SKM-1 treated with dmso at 0.1 percent for 144 hours (cell line): ENCODE data around the gene NAV2.

ENCODE experiments used
- DNase-seq: peaks from one replicate; lab custom pipeline; 2025; ENCODE audit not compliant: unreplicated experiment; lab: John Stamatoyannopoulos, UW

NAV2 gene

DNA sequence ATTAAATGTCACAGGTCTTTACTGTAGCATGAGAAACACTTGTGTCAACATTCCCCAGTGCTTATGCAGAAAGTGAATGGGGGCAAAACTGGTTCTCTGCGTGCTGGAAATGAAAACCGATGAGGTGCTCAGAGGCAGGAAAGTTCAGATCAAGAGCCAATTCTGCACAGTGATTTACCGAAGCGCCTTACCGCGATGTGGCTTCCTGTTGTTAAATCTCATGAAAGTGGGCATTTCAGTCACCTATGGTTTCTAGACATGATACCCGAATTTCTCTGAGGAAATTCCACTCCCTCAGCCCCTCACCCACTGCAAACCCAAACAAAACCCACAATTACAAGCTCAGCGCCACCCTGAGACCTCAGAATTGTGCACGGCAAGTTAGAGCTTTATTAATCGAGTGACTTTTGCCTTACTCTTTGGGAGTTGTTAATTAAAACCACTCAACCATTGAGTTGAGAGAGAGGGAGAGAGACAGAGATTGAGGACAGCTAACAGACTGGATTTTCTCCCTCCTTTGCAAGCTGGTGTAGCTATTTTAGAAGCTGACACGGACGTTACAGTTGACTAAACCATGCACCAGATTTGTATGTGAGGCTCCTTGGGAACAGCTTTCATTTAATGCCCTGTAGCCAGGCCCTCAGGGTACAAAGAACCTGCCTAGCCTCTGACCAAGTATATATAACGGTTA lies 251.2 kb downstream of the NAV2 start:
- DNase-seq, result no peak

DNA sequence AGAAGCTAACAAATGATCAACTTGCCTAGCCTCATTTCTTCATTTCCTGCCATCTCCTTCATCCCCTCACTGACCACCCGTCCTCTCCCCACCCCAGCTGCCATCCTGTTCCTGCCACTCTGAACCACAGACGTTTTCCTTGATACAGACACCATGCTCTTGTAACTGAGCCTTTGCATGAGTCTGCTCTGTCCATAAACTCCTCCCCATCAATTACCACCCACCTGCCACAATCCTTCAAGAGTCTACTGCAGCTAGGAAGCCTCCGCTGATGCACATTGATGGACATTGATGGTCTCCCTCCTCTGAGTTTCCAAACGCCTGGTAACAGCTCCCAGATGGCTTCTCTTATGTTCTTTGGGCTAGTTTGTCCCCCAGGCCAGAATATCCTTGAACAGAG lies 253.8 kb downstream of the NAV2 start:
- DNase-seq, result no peak

DNA sequence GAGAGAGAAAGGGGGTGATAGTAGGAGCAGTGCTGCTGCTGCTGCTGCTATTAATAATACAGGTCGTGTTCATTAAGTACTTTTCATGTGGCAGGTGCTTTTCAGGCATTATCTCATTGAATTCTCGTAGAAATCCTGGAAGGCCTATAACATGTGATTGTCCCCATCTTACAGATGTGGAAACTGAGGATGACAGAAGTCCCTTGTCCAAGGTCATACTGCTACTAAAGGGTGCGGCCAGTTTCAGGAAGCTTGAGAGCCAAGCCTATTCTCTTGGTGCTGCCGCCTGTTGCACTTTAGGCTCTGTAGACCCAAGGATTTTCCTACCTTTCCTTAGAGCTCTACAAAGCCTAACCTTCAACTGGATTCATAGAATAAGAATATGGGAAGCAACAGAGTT lies 254.3 kb downstream of the NAV2 start:
- DNase-seq, result no peak

GRCh38 chr11:19967787-19968186 lies 255.2 kb downstream of the NAV2 start:
- no peak for DNase-seq

DNA sequence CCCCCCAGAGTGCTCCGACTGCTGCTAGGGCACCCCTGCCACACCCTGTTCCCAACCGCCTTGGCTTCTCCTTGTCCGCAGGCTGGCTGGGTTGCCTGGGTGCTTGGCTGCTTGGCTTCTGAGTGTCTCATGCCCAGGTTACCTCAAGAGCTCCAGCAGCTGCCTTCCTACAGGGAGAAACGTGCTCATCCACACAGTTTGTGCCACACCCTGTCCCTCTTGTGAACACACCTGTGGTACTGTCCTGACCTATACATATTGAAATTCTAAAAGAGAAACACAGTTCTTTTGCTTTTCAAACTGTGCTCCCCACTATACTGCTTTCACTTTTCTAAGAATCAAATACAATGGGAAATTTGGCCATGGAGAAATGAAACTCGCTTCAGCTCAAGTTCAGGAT lies 256.2 kb downstream of the NAV2 start:
- no peak for DNase-seq

DNA sequence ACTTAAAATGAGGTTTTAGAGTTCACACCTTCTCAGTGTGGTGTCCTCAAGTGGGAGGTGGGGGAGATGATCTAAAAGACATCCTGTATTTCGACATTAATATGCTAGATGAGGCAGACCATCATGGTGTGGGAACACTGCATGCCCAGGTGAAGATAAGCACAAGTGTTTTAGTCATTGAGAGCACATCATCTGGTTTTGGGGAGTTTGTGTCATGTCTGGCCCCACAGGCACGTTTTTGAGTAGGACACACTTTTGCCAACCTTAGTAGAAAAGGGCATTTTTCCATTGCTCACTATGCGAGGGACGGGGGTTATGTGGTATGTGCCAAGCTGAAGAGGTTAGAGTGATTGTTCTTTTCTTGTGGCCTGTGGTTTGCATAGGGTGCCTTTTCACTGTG lies 258.3 kb downstream of the NAV2 start:
- DNase-seq, result no peak

- DNase-seq, result no peak
These were observed 259.5 kb downstream of the NAV2 start for GRCh38 chr11:19972091-19972490.

- DNase-seq, result no peak
These were observed 260.0 kb downstream of the NAV2 start for GRCh38 chr11:19972651-19973050.

DNA sequence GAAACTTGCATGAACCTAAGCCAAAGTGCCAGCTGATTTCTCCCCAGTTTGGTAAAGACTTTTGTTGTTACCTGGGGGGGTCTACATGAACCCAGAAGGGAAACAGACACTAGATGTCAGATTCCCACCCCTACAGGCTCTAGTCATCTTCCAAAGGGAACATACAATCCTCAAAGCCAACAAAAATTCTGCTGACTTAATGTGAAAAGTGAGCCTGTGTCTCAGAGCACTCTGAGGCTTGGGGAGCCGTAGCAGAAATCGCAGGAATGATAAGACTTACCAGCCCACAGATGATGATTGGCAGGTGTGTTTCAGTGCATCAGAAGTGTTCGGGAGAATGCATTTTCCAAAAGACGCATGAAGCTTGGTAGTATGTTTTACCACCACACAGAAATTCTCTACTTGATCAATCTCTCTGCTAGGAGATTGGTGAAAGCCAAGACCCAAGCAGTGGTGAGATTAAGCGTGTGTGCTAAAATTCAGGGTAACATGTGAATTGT lies 260.5 kb downstream of the NAV2 start:
- DNase-seq, result no peak

DNA sequence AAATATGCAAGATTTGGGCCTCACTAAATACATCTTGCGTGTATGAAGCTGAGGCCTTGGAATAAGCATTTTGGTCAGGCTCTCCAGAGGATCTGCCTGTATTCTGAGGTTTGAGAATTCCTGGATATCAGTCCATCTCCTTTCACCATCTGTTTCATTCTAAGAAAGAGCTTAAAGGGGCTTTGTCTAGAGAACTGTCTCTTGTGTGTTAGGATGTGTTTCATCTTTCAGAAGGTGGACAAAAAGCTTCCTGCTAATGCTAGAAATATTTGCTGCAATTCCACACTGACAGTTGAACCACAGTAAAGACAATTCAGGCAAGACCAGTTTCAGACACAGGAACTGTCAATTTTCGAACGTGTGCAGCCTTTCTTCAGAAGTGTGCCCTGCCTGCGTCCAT lies 262.2 kb downstream of the NAV2 start:
- no peak for DNase-seq

DNA sequence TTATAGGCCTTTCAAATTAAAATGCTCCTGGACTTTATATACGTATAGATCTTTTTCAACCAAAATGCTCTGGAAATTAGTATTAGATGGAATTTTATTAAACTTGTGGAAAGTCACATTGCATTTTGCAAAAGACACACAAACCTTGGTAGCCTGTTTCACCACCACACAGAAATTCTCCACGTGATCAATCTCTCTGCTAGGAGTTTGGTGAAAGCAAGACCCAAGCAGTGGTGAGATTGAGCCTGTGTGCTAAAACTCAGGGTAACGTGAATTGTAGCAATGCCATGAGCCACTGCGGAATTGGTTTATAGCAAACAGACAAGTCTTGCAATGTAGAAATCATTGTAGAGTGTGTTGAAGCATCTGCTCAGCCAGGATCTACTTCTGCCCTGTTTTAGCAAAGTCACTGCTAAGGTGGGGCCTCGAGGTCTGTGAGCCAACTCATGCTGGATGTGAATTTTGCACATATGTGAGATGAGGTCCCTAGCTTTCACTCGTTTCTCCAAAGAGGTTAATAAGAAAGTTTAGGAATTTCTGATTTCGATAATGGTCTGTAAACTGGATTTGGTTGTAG lies 262.9 kb downstream of the NAV2 start:
- DNase-seq, result no peak

GRCh38 chr11:19976281-19976941 lies 263.8 kb downstream of the NAV2 start:
- no peak for DNase-seq

GRCh38 chr11:19977941-19978340 lies 265.3 kb downstream of the NAV2 start:
- no peak for DNase-seq

- DNase-seq, result no peak
These were observed 266.3 kb downstream of the NAV2 start for GRCh38 chr11:19978668-19979518.

- DNase-seq, result no peak
These were observed 266.8 kb downstream of the NAV2 start for GRCh38 chr11:19979519-19979845.

DNA sequence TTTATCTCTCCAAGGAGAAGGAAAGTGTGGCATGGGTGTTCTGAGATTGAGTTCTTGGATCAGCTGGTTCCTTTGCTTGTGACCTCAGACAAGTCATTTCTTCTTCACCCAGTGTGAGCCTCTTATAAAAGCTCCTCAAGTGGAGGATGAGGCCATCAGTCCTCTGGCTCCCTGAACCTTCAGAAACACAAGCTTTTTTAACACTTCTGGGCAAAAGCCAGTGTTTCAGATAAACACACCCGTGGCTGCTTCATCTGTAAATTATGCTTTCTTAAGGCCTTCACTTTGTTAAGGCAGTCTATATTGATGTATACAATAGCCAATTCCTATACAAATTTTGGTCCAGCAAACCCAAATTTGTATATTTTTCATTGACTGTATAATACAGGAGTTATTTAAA lies 267.8 kb downstream of the NAV2 start:
- DNase-seq, result no peak

GRCh38 chr11:19980957-19981669 lies 268.5 kb downstream of the NAV2 start:
- no peak for DNase-seq

GRCh38 chr11:19982774-19983495 lies 270.3 kb downstream of the NAV2 start:
- no peak for DNase-seq

GRCh38 chr11:19984048-19984742 lies 271.6 kb downstream of the NAV2 start:
- no peak for DNase-seq

DNA sequence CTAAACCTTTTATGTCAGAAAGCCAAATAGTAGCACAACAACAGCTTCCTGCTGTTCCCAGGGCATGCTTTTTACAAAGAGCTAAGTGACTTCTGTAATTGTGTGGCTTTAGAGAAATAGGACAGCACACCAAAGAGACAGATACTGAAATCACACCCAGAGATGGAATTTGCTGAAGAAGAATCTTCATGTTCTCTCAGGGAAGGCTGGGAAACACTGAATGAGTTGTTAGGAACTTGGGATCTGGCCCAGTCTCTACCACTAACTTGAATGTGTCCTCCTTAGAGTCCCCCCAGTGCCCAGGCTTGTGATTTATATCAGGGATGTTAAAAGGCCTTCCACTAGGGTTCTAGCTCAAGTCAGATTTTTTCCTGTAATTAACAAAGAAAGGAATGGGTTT lies 272.5 kb downstream of the NAV2 start:
- no peak for DNase-seq
